ENCODE measurements around the gene PRPF8.

The PRPF8 gene

DNA sequence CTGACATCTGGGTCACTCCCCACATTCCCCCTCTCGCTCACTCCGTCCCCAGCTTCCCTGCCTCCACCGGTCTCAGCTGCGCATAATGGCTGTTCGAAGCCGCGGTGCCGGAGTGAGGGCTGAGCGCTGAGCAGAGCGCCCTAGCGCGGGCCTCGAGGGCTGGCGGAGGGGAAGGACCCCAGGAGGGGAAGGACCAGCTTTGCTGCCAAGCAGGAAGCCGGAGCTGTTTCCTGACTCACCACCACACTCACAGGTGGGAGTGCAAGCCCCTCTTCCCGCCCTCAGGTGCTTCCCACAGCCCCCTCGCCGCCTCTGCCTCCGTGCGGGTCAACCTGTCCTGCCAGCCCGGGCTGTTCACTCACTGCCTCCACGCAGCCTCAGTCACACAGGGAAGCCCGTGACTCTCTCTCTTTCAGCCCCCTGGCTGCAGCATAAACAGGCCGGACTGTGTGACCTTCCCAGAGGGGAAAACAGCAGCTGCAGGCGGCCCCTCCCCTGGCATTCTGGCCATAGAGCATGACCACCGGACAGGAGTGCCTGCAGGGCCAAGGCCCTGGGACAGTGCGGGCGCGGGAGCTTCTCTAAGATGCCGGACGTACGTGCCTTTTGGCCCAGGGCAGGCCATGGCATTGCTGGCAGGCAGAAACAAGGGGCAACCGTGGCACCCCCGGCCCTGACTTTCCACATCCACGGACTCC is 79.7 kb downstream of the PRPF8 start:
- Mint-ChIP-seq H3K9me3 (peaks cover 20% of the 10 kb centered on the region), H3K4me3 (peak overlapping the region; percentile 28), H3K36me3 (ENCODE audit: low read depth) (peaks cover 12% of the 10 kb centered on the region), H3K27ac (peak overlapping the region; percentile 71), H3K27me3 (ENCODE audit: low read depth, poor library complexity) (peaks cover 5% of the 10 kb centered on the region), H3K4me1 (peaks cover 43% of the 10 kb centered on the region)
- DNase-seq = peak; percentile 49
- TF ChIP-seq, protein P1, sequence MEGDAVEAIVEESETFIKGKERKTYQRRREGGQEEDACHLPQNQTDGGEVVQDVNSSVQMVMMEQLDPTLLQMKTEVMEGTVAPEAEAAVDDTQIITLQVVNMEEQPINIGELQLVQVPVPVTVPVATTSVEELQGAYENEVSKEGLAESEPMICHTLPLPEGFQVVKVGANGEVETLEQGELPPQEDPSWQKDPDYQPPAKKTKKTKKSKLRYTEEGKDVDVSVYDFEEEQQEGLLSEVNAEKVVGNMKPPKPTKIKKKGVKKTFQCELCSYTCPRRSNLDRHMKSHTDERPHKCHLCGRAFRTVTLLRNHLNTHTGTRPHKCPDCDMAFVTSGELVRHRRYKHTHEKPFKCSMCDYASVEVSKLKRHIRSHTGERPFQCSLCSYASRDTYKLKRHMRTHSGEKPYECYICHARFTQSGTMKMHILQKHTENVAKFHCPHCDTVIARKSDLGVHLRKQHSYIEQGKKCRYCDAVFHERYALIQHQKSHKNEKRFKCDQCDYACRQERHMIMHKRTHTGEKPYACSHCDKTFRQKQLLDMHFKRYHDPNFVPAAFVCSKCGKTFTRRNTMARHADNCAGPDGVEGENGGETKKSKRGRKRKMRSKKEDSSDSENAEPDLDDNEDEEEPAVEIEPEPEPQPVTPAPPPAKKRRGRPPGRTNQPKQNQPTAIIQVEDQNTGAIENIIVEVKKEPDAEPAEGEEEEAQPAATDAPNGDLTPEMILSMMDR (IDR thresholded peaks at IDR 0.05) = no peak

DNA sequence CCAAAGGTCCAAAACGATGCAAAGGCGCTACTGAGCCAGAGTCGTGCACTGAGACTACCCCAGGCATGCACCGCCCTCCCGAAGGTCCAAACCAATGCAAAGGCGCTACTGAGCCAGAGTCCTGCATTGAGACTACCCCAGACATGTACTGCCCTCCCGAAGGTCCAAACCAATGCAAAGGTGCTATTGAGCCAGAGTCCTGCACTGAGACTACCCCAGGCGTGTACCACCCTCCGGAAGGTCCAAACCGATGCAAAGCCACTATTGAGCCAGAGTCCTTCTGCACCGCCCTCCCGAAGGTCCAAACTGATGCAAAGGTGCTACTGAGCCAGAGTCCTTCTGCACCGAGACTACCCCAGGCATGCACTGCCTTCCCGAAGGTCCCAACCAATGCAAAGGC is 83.1 kb downstream of the PRPF8 start:
- Mint-ChIP-seq H3K4me3 (no peak overlapping the region), H3K27me3 (ENCODE audit: low read depth, poor library complexity) (peaks cover 12% of the 10 kb centered on the region)

More for the DNA sequence above, 83.1 kb downstream of the PRPF8 start:
- no peak for DNase-seq
- H3K9me3 Mint-ChIP-seq = peaks cover 20% of the 10 kb centered on the region
- TF ChIP-seq, protein P1 (IDR thresholded peaks at IDR 0.05) = no peak
- H3K36me3 Mint-ChIP-seq (ENCODE audit: low read depth) = peaks cover 12% of the 10 kb centered on the region
- H3K4me1 Mint-ChIP-seq = peaks cover 22% of the 10 kb centered on the region
- no peak overlapping the region for H3K27ac Mint-ChIP-seq
